ENCODE data around the gene LSMEM2. TPM values are rescaled to one million over a fixed set of nuclear protein-coding genes. Genes with fewer than 3 reads are reported as not detected.

Gene LSMEM2
- polyA plus RNA-seq, 1 experiment: not detected

DNA sequence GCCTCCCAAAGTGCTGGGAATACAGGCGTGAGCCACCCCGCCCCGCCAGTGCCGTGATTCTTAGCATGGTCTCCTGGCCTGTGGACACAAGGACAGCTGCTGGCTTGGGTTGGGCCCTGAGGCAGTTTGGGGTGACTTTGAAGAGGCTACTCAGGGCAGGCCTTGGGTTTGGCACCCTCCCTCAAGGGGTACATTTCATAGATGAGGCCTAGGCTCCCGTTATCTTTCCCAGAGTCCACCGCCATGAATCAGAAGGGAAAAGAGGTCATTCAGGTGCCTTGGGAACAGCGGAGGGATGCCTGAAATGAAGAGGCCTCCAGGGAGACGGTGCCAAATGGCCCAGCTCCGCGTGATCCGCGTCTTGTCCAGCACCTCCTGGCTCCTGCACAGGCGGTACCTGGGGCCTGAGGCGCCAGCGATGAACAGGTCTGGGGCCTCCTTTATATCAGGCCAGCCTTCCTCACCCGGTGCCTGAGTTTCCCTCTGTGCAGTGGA is 33.6 kb upstream of the LSMEM2 start:
- Histone ChIP-seq H3K4me3 (ENCODE audit: low read depth, low read length) (no peak overlapping the region), H3K27me3 (ENCODE audit: control insufficient read depth, insufficient read depth, low read length) (no peaks in the 10 kb centered on the region), H3K36me3 (ENCODE audit: control insufficient read depth, insufficient read depth, low read length) (peaks cover 16% of the 10 kb centered on the region)
- CTCF ChIA-PET: interaction anchor here (0.7 to 1.0 kb wide), 2 partner anchors 19 to 34 kb away, joined by 3 read pairs; partner anchors contain the start of gene LSMEM2
- POLR2A ChIA-PET: no interaction called here
- TF ChIP-seq, protein P1, sequence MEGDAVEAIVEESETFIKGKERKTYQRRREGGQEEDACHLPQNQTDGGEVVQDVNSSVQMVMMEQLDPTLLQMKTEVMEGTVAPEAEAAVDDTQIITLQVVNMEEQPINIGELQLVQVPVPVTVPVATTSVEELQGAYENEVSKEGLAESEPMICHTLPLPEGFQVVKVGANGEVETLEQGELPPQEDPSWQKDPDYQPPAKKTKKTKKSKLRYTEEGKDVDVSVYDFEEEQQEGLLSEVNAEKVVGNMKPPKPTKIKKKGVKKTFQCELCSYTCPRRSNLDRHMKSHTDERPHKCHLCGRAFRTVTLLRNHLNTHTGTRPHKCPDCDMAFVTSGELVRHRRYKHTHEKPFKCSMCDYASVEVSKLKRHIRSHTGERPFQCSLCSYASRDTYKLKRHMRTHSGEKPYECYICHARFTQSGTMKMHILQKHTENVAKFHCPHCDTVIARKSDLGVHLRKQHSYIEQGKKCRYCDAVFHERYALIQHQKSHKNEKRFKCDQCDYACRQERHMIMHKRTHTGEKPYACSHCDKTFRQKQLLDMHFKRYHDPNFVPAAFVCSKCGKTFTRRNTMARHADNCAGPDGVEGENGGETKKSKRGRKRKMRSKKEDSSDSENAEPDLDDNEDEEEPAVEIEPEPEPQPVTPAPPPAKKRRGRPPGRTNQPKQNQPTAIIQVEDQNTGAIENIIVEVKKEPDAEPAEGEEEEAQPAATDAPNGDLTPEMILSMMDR (IDR thresholded peaks at IDR 0.05; ENCODE audit: insufficient read depth, low read depth, low read length): no peak
- no peak for DNase-seq (ENCODE audit: low read depth)

DNA sequence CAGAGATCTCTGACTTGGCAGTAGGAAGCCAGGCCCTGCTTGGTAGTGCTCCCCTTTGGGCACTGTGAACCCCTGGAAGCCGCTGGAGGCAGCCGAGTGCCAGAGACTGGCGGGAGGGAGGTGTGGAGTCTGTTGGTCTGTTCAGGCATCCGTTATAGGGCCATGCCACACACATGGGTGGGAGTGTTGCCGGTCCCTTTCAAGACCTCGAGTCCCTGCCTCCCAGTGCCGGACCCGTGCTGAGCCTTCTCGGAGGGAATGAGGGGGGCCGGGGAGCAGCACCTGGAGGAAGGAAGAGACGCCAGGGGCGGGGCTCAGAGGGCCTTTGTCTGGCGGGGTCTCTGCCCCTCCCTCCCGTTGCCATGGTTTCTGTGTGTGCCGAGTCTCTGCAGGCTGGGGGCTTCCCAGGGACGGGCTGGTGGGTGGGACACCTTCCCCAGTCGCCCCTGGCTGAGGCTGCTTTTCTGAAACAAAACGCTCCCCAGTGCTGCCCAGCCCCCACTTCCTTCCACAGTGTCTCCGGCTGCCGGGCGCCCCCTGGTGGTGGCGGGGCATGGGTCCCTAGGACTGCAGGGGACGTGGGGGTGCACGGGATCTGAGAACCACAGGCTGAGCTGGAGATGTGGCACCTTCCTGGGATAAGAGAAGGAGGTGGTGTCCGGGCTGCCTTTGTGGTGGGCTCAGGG is 32.9 kb upstream of the LSMEM2 start:
- CTCF ChIA-PET: interaction anchor here (0.6 to 4.9 kb wide), 33 partner anchors 9 to 304 kb away, joined by 3 to 51 read pairs (median 4); partner anchors contain the start of genes GNAI2, GNAT1, HYAL3 and IFRD2
- no peak for DNase-seq (ENCODE audit: low read depth)
- Histone ChIP-seq H3K36me3 (ENCODE audit: control insufficient read depth, insufficient read depth, low read length) (peaks cover 16% of the 10 kb centered on the region), H3K27me3 (ENCODE audit: control insufficient read depth, insufficient read depth, low read length) (no peaks in the 10 kb centered on the region), H3K4me3 (ENCODE audit: low read depth, low read length) (peak overlapping the region; percentile 34)
- TF ChIP-seq, protein P1 (IDR thresholded peaks at IDR 0.05; ENCODE audit: insufficient read depth, low read depth, low read length): peak; percentile 100
- POLR2A ChIA-PET: interaction anchor here (0.9 to 1.3 kb wide), 3 partner anchors 8 to 13 kb away, joined by 3 to 7 read pairs (median 4); partner anchors contain the start of gene GNAI2

DNA sequence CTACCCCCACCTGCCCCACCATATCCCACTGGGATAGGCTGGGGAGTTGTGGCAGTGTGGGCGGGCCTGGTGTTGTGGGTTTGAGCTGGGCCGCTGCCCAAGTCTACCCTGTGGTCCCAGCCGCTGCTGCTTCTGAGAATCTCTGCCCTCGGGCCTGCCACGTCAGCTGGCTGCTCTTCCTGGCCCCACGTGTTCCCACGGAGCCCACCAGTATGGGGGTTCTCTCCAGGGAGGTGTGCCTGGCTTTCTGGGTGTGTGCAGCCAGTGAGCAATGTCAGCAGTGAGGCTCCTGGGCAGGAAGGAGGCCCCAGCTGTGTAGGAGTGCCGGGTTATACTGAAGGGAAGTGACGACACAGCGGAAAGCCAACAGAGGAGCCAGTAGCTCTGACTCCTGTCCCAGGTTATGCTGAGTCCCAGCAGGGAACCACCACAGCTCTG is 32.4 kb upstream of the LSMEM2 start:
- peak; percentile 85 for DNase-seq (ENCODE audit: low read depth)

GRCh38 chr3:50248387-50248786 is 30.5 kb upstream of the LSMEM2 start:
- no peak for DNase-seq (ENCODE audit: low read depth)
- Histone ChIP-seq H3K36me3 (ENCODE audit: control insufficient read depth, insufficient read depth, low read length) (peaks cover 23% of the 10 kb centered on the region), H3K4me3 (ENCODE audit: low read depth, low read length) (no peak overlapping the region), H3K27me3 (ENCODE audit: control insufficient read depth, insufficient read depth, low read length) (no peaks in the 10 kb centered on the region)
- TF ChIP-seq, protein P1 (IDR thresholded peaks at IDR 0.05; ENCODE audit: insufficient read depth, low read depth, low read length): no peak
- ChIA-PET POLR2A (interaction anchor here (1.8 kb wide), 1 partner anchor 16 kb away, joined by 5 read pairs; no protein-coding TSS in a partner anchor), CTCF (interaction anchor here (1.0 to 4.9 kb wide), 8 partner anchors 10 to 76 kb away, joined by 3 to 40 read pairs (median 3); partner anchors contain the start of gene GNAI2)

More for the DNA sequence above, 32.4 kb upstream of the LSMEM2 start:
- TF ChIP-seq, protein P1 (IDR thresholded peaks at IDR 0.05; ENCODE audit: insufficient read depth, low read depth, low read length): no peak
- POLR2A ChIA-PET: interaction anchor here (0.9 to 1.3 kb wide), 3 partner anchors 8 to 12 kb away, joined by 3 to 7 read pairs (median 4); partner anchors contain the start of gene GNAI2
- H3K4me3 ChIP-seq (ENCODE audit: low read depth, low read length): no peak overlapping the region
- peaks cover 11% of the 10 kb centered on the region for H3K36me3 ChIP-seq (ENCODE audit: control insufficient read depth, insufficient read depth, low read length)
- H3K27me3 ChIP-seq (ENCODE audit: control insufficient read depth, insufficient read depth, low read length): no peaks in the 10 kb centered on the region
- CTCF ChIA-PET: interaction anchor here (0.6 to 4.9 kb wide), 33 partner anchors 9 to 304 kb away, joined by 3 to 51 read pairs (median 4); partner anchors contain the start of genes GNAI2, GNAT1, HYAL3 and IFRD2

GRCh38 chr3:50249457-50249856 is 29.4 kb upstream of the LSMEM2 start:
- CTCF ChIA-PET: interaction anchor here (1.3 to 13.0 kb wide), 5 partner anchors 10 to 55 kb away, joined by 3 to 114 read pairs (median 25); partner anchors contain the start of gene GNAI2
- no peak for DNase-seq (ENCODE audit: low read depth)
- H3K36me3 ChIP-seq (ENCODE audit: control insufficient read depth, insufficient read depth, low read length): peaks cover 25% of the 10 kb centered on the region
- H3K4me3 ChIP-seq (ENCODE audit: low read depth, low read length): no peak overlapping the region
- no peaks in the 10 kb centered on the region for H3K27me3 ChIP-seq (ENCODE audit: control insufficient read depth, insufficient read depth, low read length)
- TF ChIP-seq, protein P1 (IDR thresholded peaks at IDR 0.05; ENCODE audit: insufficient read depth, low read depth, low read length): no peak
- POLR2A ChIA-PET: no interaction called here
